HL-60 (cell line): ENCODE measurements around the gene REEP3.
"Not testable (repeated sequence)": the region's sequence is repeated elsewhere in the genome, so short reads cannot be mapped to it uniquely, and the experiment has no call there.

Experiments
- GABPA ChIP-seq: IDR thresholded peaks from 2 replicates; pipeline ENCODE4 v1.6.1; 2012; ENCODE audit warnings: low read depth
- POLR2AphosphoS5 ChIP-seq: IDR thresholded peaks from 2 replicates; pipeline ENCODE4 v1.6.1; 2012; ENCODE audit warnings: low read depth
- SPI1 ChIP-seq: IDR thresholded peaks from 2 replicates; pipeline ENCODE4 v1.6.1; 2012; ENCODE audit warnings: low read depth, mild to moderate bottlenecking, borderline replicate concordance
- TF ChIP-seq, protein P1 (sequence below): IDR thresholded peaks from one replicate; pipeline ENCODE4 v1.5.1; 2011; ENCODE audit warnings: low read length, control low read depth, inconsistent platforms; ENCODE audit not compliant: insufficient read depth

- TF ChIP-seq, protein P1, sequence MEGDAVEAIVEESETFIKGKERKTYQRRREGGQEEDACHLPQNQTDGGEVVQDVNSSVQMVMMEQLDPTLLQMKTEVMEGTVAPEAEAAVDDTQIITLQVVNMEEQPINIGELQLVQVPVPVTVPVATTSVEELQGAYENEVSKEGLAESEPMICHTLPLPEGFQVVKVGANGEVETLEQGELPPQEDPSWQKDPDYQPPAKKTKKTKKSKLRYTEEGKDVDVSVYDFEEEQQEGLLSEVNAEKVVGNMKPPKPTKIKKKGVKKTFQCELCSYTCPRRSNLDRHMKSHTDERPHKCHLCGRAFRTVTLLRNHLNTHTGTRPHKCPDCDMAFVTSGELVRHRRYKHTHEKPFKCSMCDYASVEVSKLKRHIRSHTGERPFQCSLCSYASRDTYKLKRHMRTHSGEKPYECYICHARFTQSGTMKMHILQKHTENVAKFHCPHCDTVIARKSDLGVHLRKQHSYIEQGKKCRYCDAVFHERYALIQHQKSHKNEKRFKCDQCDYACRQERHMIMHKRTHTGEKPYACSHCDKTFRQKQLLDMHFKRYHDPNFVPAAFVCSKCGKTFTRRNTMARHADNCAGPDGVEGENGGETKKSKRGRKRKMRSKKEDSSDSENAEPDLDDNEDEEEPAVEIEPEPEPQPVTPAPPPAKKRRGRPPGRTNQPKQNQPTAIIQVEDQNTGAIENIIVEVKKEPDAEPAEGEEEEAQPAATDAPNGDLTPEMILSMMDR: not testable (repeated sequence)
- TF ChIP-seq POLR2AphosphoS5, SPI1, GABPA: not testable (repeated sequence)
Observed at GRCh38 chr10:63500551-63500950, 20.6 kb upstream of the REEP3 start.
